ENCODE measurements around the gene LRR1.

Gene LRR1

DNA sequence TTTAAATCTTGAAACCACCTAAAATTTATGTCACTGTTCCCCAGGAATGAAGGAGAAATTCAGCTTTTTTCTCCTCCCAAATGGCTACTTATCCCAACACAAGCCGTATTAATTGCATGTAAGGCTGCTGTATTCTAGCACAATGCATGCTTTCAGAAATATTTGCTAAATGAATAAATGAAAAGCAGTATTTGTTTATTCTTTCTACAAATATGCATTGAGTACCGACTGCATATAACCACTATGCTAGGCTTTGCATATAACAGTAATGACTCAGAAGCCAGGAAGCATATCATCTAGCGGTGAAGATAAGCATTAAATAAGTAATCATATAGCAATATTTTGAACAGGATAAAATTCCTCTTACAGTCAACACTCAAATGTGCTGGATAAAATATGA, 5.7 kb upstream of the LRR1 start:
- Histone ChIP-seq H3K36me3 (ENCODE audit: insufficient read depth, low read length) (no peaks in the 10 kb centered on the region), H3K9me3 (ENCODE audit: low read depth, low read length) (no peaks in the 10 kb centered on the region), H3K4me3 (no peak overlapping the region), H3K27ac (no peak overlapping the region), H3K9ac (ENCODE audit: insufficient read length) (no peak overlapping the region)
- TF ChIP-seq EZH2 (IDR thresholded peaks at IDR 0.05) (no peak), POLR2AphosphoS5 (IDR thresholded peaks at IDR 0.05; ENCODE audit: borderline replicate concordance, low read depth, low read length) (no peak), FOXP2 (optimal IDR thresholded peaks at IDR 0.05; ENCODE audit: control extremely low read depth, extremely low read length, insufficient read depth) (no peak)
- no peak for DNase-seq (ENCODE audit: low read depth, low spot score)

DNA sequence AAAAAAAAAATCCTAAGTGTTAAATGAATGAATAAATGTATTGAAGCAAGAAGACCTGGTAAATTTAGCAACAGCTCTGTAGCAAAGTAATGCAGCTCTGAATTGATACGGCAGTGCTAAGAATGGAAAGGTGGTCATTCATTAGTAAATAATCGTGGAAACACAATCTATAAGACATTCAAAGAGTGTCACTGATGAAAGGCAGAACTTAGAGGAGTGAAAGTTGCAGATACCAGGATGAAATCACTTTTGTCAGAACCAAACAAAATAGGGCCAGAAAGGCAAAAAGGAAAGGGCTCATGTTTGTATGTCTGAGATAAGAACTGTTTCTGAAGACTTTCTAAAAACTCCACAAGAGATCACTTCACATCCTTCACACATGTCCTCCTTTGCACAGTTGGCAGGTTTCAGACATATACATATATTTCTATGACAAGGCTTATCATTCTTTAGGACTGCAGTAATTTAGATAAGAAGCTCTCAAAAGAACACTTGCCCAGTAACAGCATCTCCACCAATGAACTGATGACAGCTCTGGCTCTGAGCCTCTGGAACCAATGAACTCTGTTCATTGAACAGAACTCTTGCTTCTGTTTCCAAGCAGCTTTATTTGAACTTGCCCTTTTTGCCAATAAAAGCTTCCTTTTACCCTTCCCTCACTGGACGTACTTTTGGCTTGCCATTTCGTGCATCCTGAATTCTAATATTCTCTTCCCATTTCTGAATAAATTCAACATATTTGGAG, 4.2 kb upstream of the LRR1 start:
- no peaks in the 10 kb centered on the region for H3K9me3 ChIP-seq (ENCODE audit: low read depth, low read length)
- TF ChIP-seq POLR2AphosphoS5 (IDR thresholded peaks at IDR 0.05; ENCODE audit: borderline replicate concordance, low read depth, low read length) (no peak), EZH2 (IDR thresholded peaks at IDR 0.05) (no peak), FOXP2 (optimal IDR thresholded peaks at IDR 0.05; ENCODE audit: control extremely low read depth, extremely low read length, insufficient read depth) (no peak)
- DNase-seq (ENCODE audit: low read depth, low spot score), result no peak
- no peak overlapping the region for H3K4me3 ChIP-seq
- H3K36me3 ChIP-seq (ENCODE audit: insufficient read depth, low read length), result no peaks in the 10 kb centered on the region
- H3K9ac ChIP-seq (ENCODE audit: insufficient read length), result no peak overlapping the region
- no peak overlapping the region for H3K27ac ChIP-seq

DNA sequence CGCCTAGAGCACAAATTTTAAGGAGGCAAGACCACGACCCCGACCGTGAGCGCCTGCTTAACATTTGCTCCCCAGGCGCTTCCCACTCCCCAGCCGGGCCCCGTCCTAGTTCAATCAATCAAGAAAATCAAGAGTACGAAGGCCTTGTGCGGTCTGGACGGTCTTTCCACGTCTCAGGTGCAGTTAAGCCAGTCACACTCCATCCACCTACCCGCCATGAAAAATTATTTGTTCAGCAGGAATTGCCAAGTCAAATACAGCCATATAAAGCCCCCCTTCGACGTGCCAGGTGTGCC, 603 bp upstream of the LRR1 start:
- peak overlapping the region; percentile 94 for H3K27ac ChIP-seq
- peak overlapping the region; percentile 100 for H3K4me3 ChIP-seq
- H3K9me3 ChIP-seq (ENCODE audit: low read depth, low read length), result no peaks in the 10 kb centered on the region
- peaks cover 10% of the 10 kb centered on the region for H3K36me3 ChIP-seq (ENCODE audit: insufficient read depth, low read length)
- H3K9ac ChIP-seq (ENCODE audit: insufficient read length), result peak overlapping the region; percentile 94
- DNase-seq (ENCODE audit: low read depth, low spot score), result no peak
- TF ChIP-seq EZH2 (IDR thresholded peaks at IDR 0.05), result no peak
- TF ChIP-seq POLR2AphosphoS5 (IDR thresholded peaks at IDR 0.05; ENCODE audit: borderline replicate concordance, low read depth, low read length), result no peak
- no peak for TF ChIP-seq FOXP2 (optimal IDR thresholded peaks at IDR 0.05; ENCODE audit: control extremely low read depth, extremely low read length, insufficient read depth)

DNA sequence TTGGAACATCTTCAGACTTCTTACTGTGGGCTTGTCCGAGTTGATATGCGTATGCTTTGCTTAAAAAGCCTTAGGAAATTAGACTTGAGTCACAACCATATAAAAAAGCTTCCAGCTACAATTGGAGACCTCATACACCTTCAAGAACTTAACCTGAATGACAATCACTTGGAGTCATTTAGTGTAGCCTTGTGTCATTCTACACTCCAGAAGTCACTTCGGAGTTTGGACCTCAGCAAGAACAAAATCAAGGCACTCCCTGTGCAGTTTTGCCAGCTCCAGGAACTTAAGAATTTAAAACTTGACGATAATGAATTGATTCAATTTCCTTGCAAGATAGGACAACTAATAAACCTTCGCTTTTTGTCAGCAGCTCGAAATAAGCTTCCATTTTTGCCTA, 8.8 kb downstream of the LRR1 start:
- Histone ChIP-seq H3K9ac (ENCODE audit: insufficient read length) (no peak overlapping the region), H3K36me3 (ENCODE audit: insufficient read depth, low read length) (peaks cover 49% of the 10 kb centered on the region), H3K27ac (no peak overlapping the region)

DNA sequence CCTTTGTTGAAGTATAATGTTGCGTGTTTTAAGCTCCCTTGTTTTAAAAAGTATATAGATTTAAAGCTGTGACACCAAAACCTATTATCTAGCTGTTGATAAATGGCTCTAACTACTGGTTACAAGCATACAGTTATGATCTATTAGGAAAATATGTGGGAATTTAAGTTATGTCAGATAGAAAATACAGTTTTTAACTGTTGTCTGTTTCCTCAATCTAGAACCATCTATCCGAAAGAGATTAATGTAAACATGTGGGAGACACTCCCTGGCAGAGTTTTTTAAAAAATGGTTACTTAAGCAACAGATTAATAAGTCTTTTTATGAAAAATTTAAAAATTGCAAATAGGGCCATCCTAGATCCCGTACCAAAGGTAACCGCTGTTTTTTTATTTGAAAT, 13.5 kb downstream of the LRR1 start:
- H3K9ac ChIP-seq (ENCODE audit: insufficient read length), result peak overlapping the region; percentile 37
- no peak overlapping the region for H3K4me3 ChIP-seq
- TF ChIP-seq POLR2AphosphoS5 (IDR thresholded peaks at IDR 0.05; ENCODE audit: borderline replicate concordance, low read depth, low read length) (no peak), EZH2 (IDR thresholded peaks at IDR 0.05) (no peak), FOXP2 (optimal IDR thresholded peaks at IDR 0.05; ENCODE audit: control extremely low read depth, extremely low read length, insufficient read depth) (no peak)
- H3K27ac ChIP-seq, result peak overlapping the region; percentile 39
- no peak for DNase-seq (ENCODE audit: low read depth, low spot score)
- peaks cover 45% of the 10 kb centered on the region for H3K36me3 ChIP-seq (ENCODE audit: insufficient read depth, low read length)
- no peaks in the 10 kb centered on the region for H3K9me3 ChIP-seq (ENCODE audit: low read depth, low read length)

More for the DNA sequence above, 8.8 kb downstream of the LRR1 start:
- DNase-seq (ENCODE audit: low read depth, low spot score), result no peak
- no peak overlapping the region for H3K4me3 ChIP-seq
- no peak for TF ChIP-seq FOXP2 (optimal IDR thresholded peaks at IDR 0.05; ENCODE audit: control extremely low read depth, extremely low read length, insufficient read depth)
- no peak for TF ChIP-seq EZH2 (IDR thresholded peaks at IDR 0.05)
- no peak for TF ChIP-seq POLR2AphosphoS5 (IDR thresholded peaks at IDR 0.05; ENCODE audit: borderline replicate concordance, low read depth, low read length)
- no peaks in the 10 kb centered on the region for H3K9me3 ChIP-seq (ENCODE audit: low read depth, low read length)

DNA sequence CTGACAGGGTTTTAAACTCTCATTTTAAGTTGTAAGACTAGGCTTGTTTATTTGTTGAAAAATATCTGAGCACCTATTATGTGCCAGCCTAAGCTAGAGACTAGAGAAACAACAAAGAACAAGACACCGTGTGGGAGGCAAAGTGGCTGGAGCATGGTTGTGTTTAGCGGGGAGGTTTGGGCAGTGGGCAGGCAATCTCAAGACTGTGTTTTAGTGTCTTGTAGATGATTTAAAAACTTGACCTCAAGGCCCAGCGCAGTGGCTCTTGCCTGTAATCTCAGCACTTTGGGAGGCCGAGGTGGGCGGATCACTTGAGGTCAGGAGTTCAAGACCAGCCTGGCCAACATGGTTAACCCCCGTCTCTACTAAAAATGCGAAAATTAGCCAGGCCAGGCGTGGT, 13.9 kb downstream of the LRR1 start:
- Histone ChIP-seq H3K36me3 (ENCODE audit: insufficient read depth, low read length) (peaks cover 45% of the 10 kb centered on the region), H3K4me3 (no peak overlapping the region), H3K9me3 (ENCODE audit: low read depth, low read length) (no peaks in the 10 kb centered on the region), H3K9ac (ENCODE audit: insufficient read length) (peak overlapping the region; percentile 6), H3K27ac (peak overlapping the region; percentile 39)
- TF ChIP-seq POLR2AphosphoS5 (IDR thresholded peaks at IDR 0.05; ENCODE audit: borderline replicate concordance, low read depth, low read length) (no peak), FOXP2 (optimal IDR thresholded peaks at IDR 0.05; ENCODE audit: control extremely low read depth, extremely low read length, insufficient read depth) (no peak), EZH2 (IDR thresholded peaks at IDR 0.05) (no peak)
- no peak for DNase-seq (ENCODE audit: low read depth, low spot score)

DNA sequence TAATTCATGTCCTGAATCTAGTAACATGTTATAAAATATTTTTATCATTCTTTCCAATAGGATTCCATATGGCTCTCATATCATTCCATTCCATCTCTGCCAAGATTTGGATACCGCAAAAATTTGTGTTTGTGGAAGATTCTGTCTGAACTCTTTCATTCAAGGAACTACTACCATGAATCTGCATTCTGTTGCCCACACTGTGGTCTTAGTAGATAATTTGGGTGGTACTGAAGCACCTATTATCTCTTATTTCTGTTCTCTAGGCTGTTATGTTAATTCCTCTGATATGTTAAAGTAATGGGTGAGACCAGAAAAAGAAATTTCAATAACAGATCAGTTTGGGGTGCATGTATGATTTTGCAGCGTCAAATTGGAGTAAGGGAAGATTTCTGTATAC, 15.5 kb downstream of the LRR1 start:
- Histone ChIP-seq H3K36me3 (ENCODE audit: insufficient read depth, low read length) (peaks cover 53% of the 10 kb centered on the region), H3K9me3 (ENCODE audit: low read depth, low read length) (no peaks in the 10 kb centered on the region)
- no peak for TF ChIP-seq EZH2 (IDR thresholded peaks at IDR 0.05)
- TF ChIP-seq FOXP2 (optimal IDR thresholded peaks at IDR 0.05; ENCODE audit: control extremely low read depth, extremely low read length, insufficient read depth), result no peak
- no peak for TF ChIP-seq POLR2AphosphoS5 (IDR thresholded peaks at IDR 0.05; ENCODE audit: borderline replicate concordance, low read depth, low read length)

DNA sequence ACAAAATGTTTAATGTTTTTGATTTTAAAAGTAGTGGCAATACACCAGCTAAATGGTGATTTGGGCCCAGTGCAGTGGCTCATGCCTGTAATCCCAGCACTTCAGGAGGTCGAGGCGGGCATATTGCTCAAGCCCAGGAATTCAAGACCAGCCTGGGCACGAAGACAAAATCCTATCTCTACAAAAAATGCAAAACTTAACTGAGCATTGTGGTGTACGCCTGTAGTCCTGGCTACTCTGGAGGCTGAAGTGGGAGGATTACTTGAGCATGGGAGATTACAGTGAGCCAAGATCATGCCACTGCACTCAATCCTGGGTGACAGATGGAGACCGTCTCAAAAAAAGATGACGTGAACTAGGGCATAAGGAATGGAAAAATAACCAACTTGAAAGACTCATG, 17.0 kb downstream of the LRR1 start:
- Histone ChIP-seq H3K36me3 (ENCODE audit: insufficient read depth, low read length) (peaks cover 49% of the 10 kb centered on the region), H3K9me3 (ENCODE audit: low read depth, low read length) (no peaks in the 10 kb centered on the region), H3K27ac (peak overlapping the region; percentile 75)

More for the DNA sequence above, 15.5 kb downstream of the LRR1 start:
- Histone ChIP-seq H3K9ac (ENCODE audit: insufficient read length) (no peak overlapping the region), H3K4me3 (no peak overlapping the region), H3K27ac (peak overlapping the region; percentile 45)
- no peak for DNase-seq (ENCODE audit: low read depth, low spot score)

More for the DNA sequence above, 17.0 kb downstream of the LRR1 start:
- H3K9ac ChIP-seq (ENCODE audit: insufficient read length), result no peak overlapping the region
- TF ChIP-seq EZH2 (IDR thresholded peaks at IDR 0.05) (no peak), POLR2AphosphoS5 (IDR thresholded peaks at IDR 0.05; ENCODE audit: borderline replicate concordance, low read depth, low read length) (no peak), FOXP2 (optimal IDR thresholded peaks at IDR 0.05; ENCODE audit: control extremely low read depth, extremely low read length, insufficient read depth) (no peak)
- H3K4me3 ChIP-seq, result no peak overlapping the region
- DNase-seq (ENCODE audit: low read depth, low spot score), result no peak

All from SK-N-MC (cell line).